ENCODE data around the gene LYRM2.

Gene LYRM2

GRCh38 chr6:89657445-89658158 lies 19.1 kb upstream of the LYRM2 start:
- no peak for TF ChIP-seq ZNF565 (CRISPR knock-in tag; conservative IDR thresholded peaks at IDR 0.05; ENCODE audit: low read depth)
- TF ChIP-seq ESRRG (CRISPR knock-in tag; IDR thresholded peaks at IDR 0.05): no peak
- TF ChIP-seq ZNF8 (CRISPR knock-in tag; IDR thresholded peaks at IDR 0.05): no peak
- no peak for TF ChIP-seq ZC3H10 (CRISPR knock-in tag; IDR thresholded peaks at IDR 0.05)
- no peak for TF ChIP-seq SNAI2 (CRISPR knock-in tag; IDR thresholded peaks at IDR 0.05)
- TF ChIP-seq TCF4 (CRISPR knock-in tag; IDR thresholded peaks at IDR 0.05; ENCODE audit: borderline replicate concordance): no peak
- no peak for TF ChIP-seq OSR1 (CRISPR knock-in tag; IDR thresholded peaks at IDR 0.05)
- TF ChIP-seq CREB5 (CRISPR knock-in tag; IDR thresholded peaks at IDR 0.05; ENCODE audit: low read depth): no peak
- no peak for TF ChIP-seq RARB (CRISPR knock-in tag; IDR thresholded peaks at IDR 0.05)
- TF ChIP-seq ISL1 (CRISPR knock-in tag; IDR thresholded peaks at IDR 0.05): no peak
- TF ChIP-seq CSDC2 (CRISPR knock-in tag; IDR thresholded peaks at IDR 0.05): no peak
- no peak for TF ChIP-seq BACH2 (CRISPR knock-in tag; IDR thresholded peaks at IDR 0.05; ENCODE audit: borderline replicate concordance)
- no peak for TF ChIP-seq PPARA (CRISPR knock-in tag; IDR thresholded peaks at IDR 0.05; ENCODE audit: borderline replicate concordance)
- TF ChIP-seq POU6F1 (CRISPR knock-in tag; IDR thresholded peaks at IDR 0.05; ENCODE audit: borderline replicate concordance, low read depth): no peak
- TF ChIP-seq, protein P1, sequence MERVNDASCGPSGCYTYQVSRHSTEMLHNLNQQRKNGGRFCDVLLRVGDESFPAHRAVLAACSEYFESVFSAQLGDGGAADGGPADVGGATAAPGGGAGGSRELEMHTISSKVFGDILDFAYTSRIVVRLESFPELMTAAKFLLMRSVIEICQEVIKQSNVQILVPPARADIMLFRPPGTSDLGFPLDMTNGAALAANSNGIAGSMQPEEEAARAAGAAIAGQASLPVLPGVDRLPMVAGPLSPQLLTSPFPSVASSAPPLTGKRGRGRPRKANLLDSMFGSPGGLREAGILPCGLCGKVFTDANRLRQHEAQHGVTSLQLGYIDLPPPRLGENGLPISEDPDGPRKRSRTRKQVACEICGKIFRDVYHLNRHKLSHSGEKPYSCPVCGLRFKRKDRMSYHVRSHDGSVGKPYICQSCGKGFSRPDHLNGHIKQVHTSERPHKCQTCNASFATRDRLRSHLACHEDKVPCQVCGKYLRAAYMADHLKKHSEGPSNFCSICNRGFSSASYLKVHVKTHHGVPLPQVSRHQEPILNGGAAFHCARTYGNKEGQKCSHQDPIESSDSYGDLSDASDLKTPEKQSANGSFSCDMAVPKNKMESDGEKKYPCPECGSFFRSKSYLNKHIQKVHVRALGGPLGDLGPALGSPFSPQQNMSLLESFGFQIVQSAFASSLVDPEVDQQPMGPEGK (CRISPR knock-in tag; IDR thresholded peaks at IDR 0.05; ENCODE audit: borderline replicate concordance): no peak
- no peak for TF ChIP-seq ZNF70 (CRISPR knock-in tag; IDR thresholded peaks at IDR 0.05)
- no peak for ATAC-seq

- TF ChIP-seq ARNTL (CRISPR knock-in tag; IDR thresholded peaks at IDR 0.05; ENCODE audit: borderline replicate concordance, low read depth) (no peak), TCF4 (CRISPR knock-in tag; IDR thresholded peaks at IDR 0.05; ENCODE audit: borderline replicate concordance) (no peak), ZNF565 (CRISPR knock-in tag; conservative IDR thresholded peaks at IDR 0.05; ENCODE audit: low read depth) (no peak), BACH2 (CRISPR knock-in tag; IDR thresholded peaks at IDR 0.05; ENCODE audit: borderline replicate concordance) (no peak), GLIS3 (CRISPR knock-in tag; IDR thresholded peaks at IDR 0.05) (no peak), POU6F1 (CRISPR knock-in tag; IDR thresholded peaks at IDR 0.05; ENCODE audit: borderline replicate concordance, low read depth) (no peak), PPARA (CRISPR knock-in tag; IDR thresholded peaks at IDR 0.05; ENCODE audit: borderline replicate concordance) (no peak), OSR1 (CRISPR knock-in tag; IDR thresholded peaks at IDR 0.05) (no peak), CSDC2 (CRISPR knock-in tag; IDR thresholded peaks at IDR 0.05) (no peak), ISL1 (CRISPR knock-in tag; IDR thresholded peaks at IDR 0.05) (no peak), ESRRG (CRISPR knock-in tag; IDR thresholded peaks at IDR 0.05) (no peak), CREB5 (CRISPR knock-in tag; IDR thresholded peaks at IDR 0.05; ENCODE audit: low read depth) (no peak), ZFP30 (CRISPR knock-in tag; IDR thresholded peaks at IDR 0.05) (no peak), TOX (CRISPR knock-in tag; IDR thresholded peaks at IDR 0.05; ENCODE audit: borderline replicate concordance) (no peak), RARB (CRISPR knock-in tag; IDR thresholded peaks at IDR 0.05) (no peak), ZNF70 (CRISPR knock-in tag; IDR thresholded peaks at IDR 0.05) (no peak)
- TF ChIP-seq, protein P1 (CRISPR knock-in tag; IDR thresholded peaks at IDR 0.05; ENCODE audit: borderline replicate concordance): no peak
- TF ChIP-seq, protein P2, sequence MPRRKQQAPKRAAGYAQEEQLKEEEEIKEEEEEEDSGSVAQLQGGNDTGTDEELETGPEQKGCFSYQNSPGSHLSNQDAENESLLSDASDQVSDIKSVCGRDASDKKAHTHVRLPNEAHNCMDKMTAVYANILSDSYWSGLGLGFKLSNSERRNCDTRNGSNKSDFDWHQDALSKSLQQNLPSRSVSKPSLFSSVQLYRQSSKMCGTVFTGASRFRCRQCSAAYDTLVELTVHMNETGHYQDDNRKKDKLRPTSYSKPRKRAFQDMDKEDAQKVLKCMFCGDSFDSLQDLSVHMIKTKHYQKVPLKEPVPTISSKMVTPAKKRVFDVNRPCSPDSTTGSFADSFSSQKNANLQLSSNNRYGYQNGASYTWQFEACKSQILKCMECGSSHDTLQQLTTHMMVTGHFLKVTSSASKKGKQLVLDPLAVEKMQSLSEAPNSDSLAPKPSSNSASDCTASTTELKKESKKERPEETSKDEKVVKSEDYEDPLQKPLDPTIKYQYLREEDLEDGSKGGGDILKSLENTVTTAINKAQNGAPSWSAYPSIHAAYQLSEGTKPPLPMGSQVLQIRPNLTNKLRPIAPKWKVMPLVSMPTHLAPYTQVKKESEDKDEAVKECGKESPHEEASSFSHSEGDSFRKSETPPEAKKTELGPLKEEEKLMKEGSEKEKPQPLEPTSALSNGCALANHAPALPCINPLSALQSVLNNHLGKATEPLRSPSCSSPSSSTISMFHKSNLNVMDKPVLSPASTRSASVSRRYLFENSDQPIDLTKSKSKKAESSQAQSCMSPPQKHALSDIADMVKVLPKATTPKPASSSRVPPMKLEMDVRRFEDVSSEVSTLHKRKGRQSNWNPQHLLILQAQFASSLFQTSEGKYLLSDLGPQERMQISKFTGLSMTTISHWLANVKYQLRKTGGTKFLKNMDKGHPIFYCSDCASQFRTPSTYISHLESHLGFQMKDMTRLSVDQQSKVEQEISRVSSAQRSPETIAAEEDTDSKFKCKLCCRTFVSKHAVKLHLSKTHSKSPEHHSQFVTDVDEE (CRISPR knock-in tag; IDR thresholded peaks at IDR 0.05): no peak
- TF ChIP-seq, protein P3, sequence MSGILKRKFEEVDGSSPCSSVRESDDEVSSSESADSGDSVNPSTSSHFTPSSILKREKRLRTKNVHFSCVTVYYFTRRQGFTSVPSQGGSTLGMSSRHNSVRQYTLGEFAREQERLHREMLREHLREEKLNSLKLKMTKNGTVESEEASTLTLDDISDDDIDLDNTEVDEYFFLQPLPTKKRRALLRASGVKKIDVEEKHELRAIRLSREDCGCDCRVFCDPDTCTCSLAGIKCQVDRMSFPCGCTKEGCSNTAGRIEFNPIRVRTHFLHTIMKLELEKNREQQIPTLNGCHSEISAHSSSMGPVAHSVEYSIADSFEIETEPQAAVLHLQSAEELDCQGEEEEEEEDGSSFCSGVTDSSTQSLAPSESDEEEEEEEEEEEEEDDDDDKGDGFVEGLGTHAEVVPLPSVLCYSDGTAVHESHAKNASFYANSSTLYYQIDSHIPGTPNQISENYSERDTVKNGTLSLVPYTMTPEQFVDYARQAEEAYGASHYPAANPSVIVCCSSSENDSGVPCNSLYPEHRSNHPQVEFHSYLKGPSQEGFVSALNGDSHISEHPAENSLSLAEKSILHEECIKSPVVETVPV (CRISPR knock-in tag; IDR thresholded peaks at IDR 0.05): no peak
- ATAC-seq: peak; percentile 76
Observed at GRCh38 chr6:89655122-89655521, 16.6 kb upstream of the LYRM2 start.

Data from SK-N-SH treated with all-trans-retinoic acid at 6 μM for 48 hours (cell line).